ENCODE measurements around the gene PTPN21. TPM values are rescaled to one million over a fixed set of nuclear protein-coding genes. Genes with fewer than 3 reads are reported as not detected.

PTPN21 gene
- total and polyA plus RNA-seq, 2 of the 13 experiments (the other 11 are each of a cell fraction or from before 2014, with no cell fraction given) = 2.0 to 3.7 TPM

DNA sequence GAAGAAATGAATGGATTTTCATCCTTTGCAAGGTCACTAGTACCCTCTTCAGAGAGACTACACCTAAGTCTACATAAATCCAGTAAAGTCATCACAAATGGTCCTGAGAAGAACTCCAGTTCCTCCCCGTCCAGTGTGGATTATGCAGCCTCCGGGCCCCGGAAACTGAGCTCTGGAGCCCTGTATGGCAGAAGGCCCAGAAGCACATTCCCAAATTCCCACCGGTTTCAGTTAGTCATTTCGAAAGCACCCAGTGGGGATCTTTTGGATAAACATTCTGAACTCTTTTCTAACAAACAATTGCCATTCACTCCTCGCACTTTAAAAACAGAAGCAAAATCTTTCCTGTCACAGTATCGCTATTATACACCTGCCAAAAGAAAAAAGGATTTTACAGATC is 128.5 kb downstream of the PTPN21 start:
- ChIA-PET POLR2A (no interaction called here), CTCF (ENCODE audit: low intra/inter-chr PET ratio, low total read pairs) (no interaction called here)
- H4K20me1 ChIP-seq (ENCODE audit: insufficient read depth, low read length) = no peaks in the 10 kb centered on the region
- DNase-seq (ENCODE audit: low spot score) (no peak), ATAC-seq (no peak), FAIRE-seq (no peak)
- no peak overlapping the region for H3K27ac ChIP-seq (ENCODE audit: extremely low read length, insufficient read depth, low read length)
- H3K4me3 ChIP-seq (replicated peaks in 1 of 3; ENCODE audit: insufficient read depth in 1 of 3, low read depth in 2 of 3, low read length in 3 of 3) = no peak overlapping the region
- no peaks in the 10 kb centered on the region; a peak in 1 of 5 replicates for H3K36me3 ChIP-seq (replicated peaks in 1 of 2; ENCODE audit: control insufficient read depth in 1 of 2, insufficient read depth in 2 of 2, low read length in 2 of 2)
- in situ Hi-C loops (cut with HindIII; ENCODE audit: extremely low pct_ligation_motif_present, low pct_unique_long_range_greater_than_20kb) (no loop called here), intact Hi-C loops (cut with micrococcal nuclease; ENCODE audit: unreplicated experiment) (no loop called here)
- 91% methylated on average over 6 of the region's 7 CpGs for WGBS (ENCODE audit: low lambda C conversion rate)
- no peak for TF ChIP-seq MYC (CRISPR knock-in tag; IDR thresholded peaks at IDR 0.05; ENCODE audit: borderline replicate concordance)
- no peak for TF ChIP-seq ZNF607 (CRISPR knock-in tag; IDR thresholded peaks at IDR 0.05; ENCODE audit: borderline replicate concordance)
- TF ChIP-seq SSRP1 (CRISPR knock-in tag; IDR thresholded peaks at IDR 0.05) = no peak
- TF ChIP-seq FOXO1 (CRISPR knock-in tag; IDR thresholded peaks at IDR 0.05) = no peak
- no peak for TF ChIP-seq ZNF101 (CRISPR knock-in tag; IDR thresholded peaks at IDR 0.05; ENCODE audit: borderline replicate concordance, low read depth)
- TF ChIP-seq, protein P1, sequence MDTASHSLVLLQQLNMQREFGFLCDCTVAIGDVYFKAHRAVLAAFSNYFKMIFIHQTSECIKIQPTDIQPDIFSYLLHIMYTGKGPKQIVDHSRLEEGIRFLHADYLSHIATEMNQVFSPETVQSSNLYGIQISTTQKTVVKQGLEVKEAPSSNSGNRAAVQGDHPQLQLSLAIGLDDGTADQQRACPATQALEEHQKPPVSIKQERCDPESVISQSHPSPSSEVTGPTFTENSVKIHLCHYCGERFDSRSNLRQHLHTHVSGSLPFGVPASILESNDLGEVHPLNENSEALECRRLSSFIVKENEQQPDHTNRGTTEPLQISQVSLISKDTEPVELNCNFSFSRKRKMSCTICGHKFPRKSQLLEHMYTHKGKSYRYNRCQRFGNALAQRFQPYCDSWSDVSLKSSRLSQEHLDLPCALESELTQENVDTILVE (CRISPR knock-in tag; IDR thresholded peaks at IDR 0.05) = no peak
- TF ChIP-seq ZNF629 (CRISPR knock-in tag; conservative IDR thresholded peaks at IDR 0.05) = no peak
- no peak for TF ChIP-seq ZNF280D (CRISPR knock-in tag; IDR thresholded peaks at IDR 0.05)
- TF ChIP-seq NPAS2 (CRISPR knock-in tag; IDR thresholded peaks at IDR 0.05; ENCODE audit: borderline replicate concordance) = no peak
- TF ChIP-seq RFXANK (CRISPR knock-in tag; IDR thresholded peaks at IDR 0.05) = no peak
- TF ChIP-seq MTA3 (CRISPR knock-in tag; IDR thresholded peaks at IDR 0.05) = no peak
- no peak for TF ChIP-seq FOXA3 (CRISPR knock-in tag; IDR thresholded peaks at IDR 0.05)
- no peak overlapping the region for H2AFZ ChIP-seq (ENCODE audit: low read length)
- H3K9me3 ChIP-seq (ENCODE audit: low read length) = no peaks in the 10 kb centered on the region
- no peak overlapping the region for H3K4me2 ChIP-seq (ENCODE audit: low read depth, low read length)
- no peaks in the 10 kb centered on the region for H3K4me1 ChIP-seq (ENCODE audit: insufficient read depth, low read length)
- H3K79me2 ChIP-seq (ENCODE audit: insufficient read depth, low read length) = no peaks in the 10 kb centered on the region
- H3K9ac ChIP-seq (ENCODE audit: insufficient read depth, low read depth, low read length) = no peak overlapping the region
- H3K27me3 ChIP-seq (ENCODE audit: control insufficient read depth in 1 of 2, insufficient read depth in 2 of 2, low read length in 2 of 2) = no peaks in the 10 kb centered on the region
- no TSS peak for BruUV-seq (replicated peaks)
